DOHH2 (cell line): ENCODE data around the gene MT1M.

Source experiments
- H3F3A ChIP-seq: fragments of 200-600 bp; sonication (generic), shearing (Covaris generic); 2 replicates; pipeline ENCODE4 v1.6.0; 2016; ENCODE audit warnings: antibody characterized with exemption, mild to moderate bottlenecking; ENCODE audit not compliant: control insufficient read depth, insufficient read depth
- H3K27ac ChIP-seq: fragments of 200-600 bp; sonication (generic); 2 replicates; pipeline ENCODE4 v1.5.1; 2014; ENCODE audit warnings: low read depth, mild to moderate bottlenecking, low read length, moderate library complexity
- H3K27me3 ChIP-seq: fragments of 200-600 bp; sonication (generic); 2 replicates; pipeline ENCODE4 v1.6.1; 2014; ENCODE audit warnings: mild to moderate bottlenecking, low read length, mixed read lengths; ENCODE audit not compliant: control insufficient read depth
- H3K36me3 ChIP-seq: fragments of 200-600 bp; sonication (generic); 2 replicates; pipeline ENCODE4 v1.6.1; 2014; ENCODE audit warnings: mild to moderate bottlenecking, low read length, moderate library complexity, mixed read lengths; ENCODE audit not compliant: control insufficient read depth
- H3K4me1 ChIP-seq: fragments of 200-600 bp; sonication (generic); 2 replicates; pipeline ENCODE4 v1.6.1; 2014; ENCODE audit warnings: mild to moderate bottlenecking, low read length, mixed read lengths; ENCODE audit not compliant: control insufficient read depth
- H3K4me2 ChIP-seq: fragments of 200-600 bp; sonication (generic); 2 replicates; pipeline ENCODE4 v1.6.0; 2014; ENCODE audit warnings: mild to moderate bottlenecking, low read length, moderate library complexity
- H3K4me3 ChIP-seq: fragments of 200-600 bp; sonication (generic); 2 replicates; pipeline ENCODE4 v1.5.1; 2014; ENCODE audit warnings: mild to moderate bottlenecking, low read length, mixed read lengths
- H3K79me2 ChIP-seq: fragments of 200-600 bp; sonication (generic); 2 replicates; pipeline ENCODE4 v1.6.1; 2014; ENCODE audit warnings: mild to moderate bottlenecking, low read length, mixed read lengths; ENCODE audit not compliant: control insufficient read depth
- H3K9me2 ChIP-seq: fragments of 200-600 bp; sonication (generic); replicated peaks from 2 replicates; pipeline ENCODE4 v1.6.1; 2014; ENCODE audit warnings: mild to moderate bottlenecking, low read length, mixed read lengths; ENCODE audit not compliant: control insufficient read depth
- H3K9me3 ChIP-seq: fragments of 200-600 bp; sonication (generic); 2 replicates; pipeline ENCODE4 v1.6.1; 2014; ENCODE audit warnings: antibody characterized with exemption, low read length, mixed read lengths; ENCODE audit not compliant: control insufficient read depth, insufficient read depth
- H4K20me1 ChIP-seq: fragments of 200-600 bp; sonication (generic); 2 replicates; pipeline ENCODE4 v1.6.0; 2014; ENCODE audit warnings: low read depth, mild to moderate bottlenecking, antibody characterized with exemption, low read length, moderate library complexity; ENCODE audit not compliant: control insufficient read depth, insufficient read depth
- CTCF ChIP-seq: fragments of 200-600 bp; sonication (generic); IDR thresholded peaks from one replicate; pipeline ENCODE4 v1.5.1; 2014; ENCODE audit warnings: antibody characterized with exemption, mild to moderate bottlenecking, low read depth, low read length; ENCODE audit not compliant: poor library complexity, severe bottlenecking
- EZH2phosphoT487 ChIP-seq: fragments of 200-600 bp; sonication (generic); IDR thresholded peaks from 2 replicates; pipeline ENCODE4 v1.6.1; 2017; ENCODE audit warnings: borderline replicate concordance, mild to moderate bottlenecking, antibody characterized with exemption, low read length, moderate library complexity, mixed read lengths

MT1M gene

GRCh38 chr16:56636616-56637413 is 4.4 kb downstream of the MT1M start:
- Histone ChIP-seq H3K9me3 (no peaks in the 10 kb centered on the region), H3K4me3 (no peak overlapping the region), H3K79me2 (no peaks in the 10 kb centered on the region), H4K20me1 (no peaks in the 10 kb centered on the region), H3K36me3 (no peaks in the 10 kb centered on the region), H3K9me2 (no peaks in the 10 kb centered on the region), H3K27me3 (peaks cover 69% of the 10 kb centered on the region), H3K4me2 (no peak overlapping the region), H3K27ac (no peak overlapping the region), H3F3A (no peaks in the 10 kb centered on the region), H3K4me1 (no peaks in the 10 kb centered on the region)
- TF ChIP-seq EZH2phosphoT487 (no peak), CTCF (no peak)

GRCh38 chr16:56637814-56638750 is 5.6 kb downstream of the MT1M start, which contains the start of gene MT1A:
Gene MT1A (plus strand): TSS chr16:56638666. CDS start chr16:56638739, 73 bp downstream.
- H3K4me1 ChIP-seq, result no peaks in the 10 kb centered on the region

GRCh38 chr16:56639045-56639444 is 6.6 kb downstream of the MT1M start:
- H3K27me3 ChIP-seq, result peaks cover 70% of the 10 kb centered on the region

More at GRCh38 chr16:56637814-56638750, 5.6 kb downstream of the MT1M start, which contains the start of gene MT1A:
- no peaks in the 10 kb centered on the region for H3K36me3 ChIP-seq
- H3K4me3 ChIP-seq, result no peak within 1 kb of the TSS
- H3K9me3 ChIP-seq, result no peaks in the 10 kb centered on the region
- H3K4me2 ChIP-seq, result no peak within 1 kb of the TSS
- TF ChIP-seq EZH2phosphoT487, result no peak
- TF ChIP-seq CTCF, result no peak
- no peaks in the 10 kb centered on the region for H3F3A ChIP-seq
- no peaks in the 10 kb centered on the region for H3K79me2 ChIP-seq
- peaks cover 70% of the 10 kb centered on the region for H3K27me3 ChIP-seq
- H4K20me1 ChIP-seq, result no peaks in the 10 kb centered on the region
- H3K9me2 ChIP-seq, result no peaks in the 10 kb centered on the region
- H3K27ac ChIP-seq, result no peak within 1 kb of the TSS

More at GRCh38 chr16:56639045-56639444, 6.6 kb downstream of the MT1M start:
- Histone ChIP-seq H3K9me2 (no peaks in the 10 kb centered on the region), H3K27ac (no peak overlapping the region), H3K79me2 (no peaks in the 10 kb centered on the region), H4K20me1 (no peaks in the 10 kb centered on the region), H3K4me1 (no peaks in the 10 kb centered on the region), H3K9me3 (no peaks in the 10 kb centered on the region), H3K4me2 (no peak overlapping the region), H3K4me3 (no peak overlapping the region), H3F3A (no peaks in the 10 kb centered on the region), H3K36me3 (no peaks in the 10 kb centered on the region)
- TF ChIP-seq CTCF (no peak), EZH2phosphoT487 (no peak)
